DMS53 (cell line): Measurements from ENCODE around the gene MED25.

Experiments
- DNase-seq: peaks from one replicate; lab custom pipeline; 2025; lab: John Stamatoyannopoulos, UW

Gene MED25

DNA sequence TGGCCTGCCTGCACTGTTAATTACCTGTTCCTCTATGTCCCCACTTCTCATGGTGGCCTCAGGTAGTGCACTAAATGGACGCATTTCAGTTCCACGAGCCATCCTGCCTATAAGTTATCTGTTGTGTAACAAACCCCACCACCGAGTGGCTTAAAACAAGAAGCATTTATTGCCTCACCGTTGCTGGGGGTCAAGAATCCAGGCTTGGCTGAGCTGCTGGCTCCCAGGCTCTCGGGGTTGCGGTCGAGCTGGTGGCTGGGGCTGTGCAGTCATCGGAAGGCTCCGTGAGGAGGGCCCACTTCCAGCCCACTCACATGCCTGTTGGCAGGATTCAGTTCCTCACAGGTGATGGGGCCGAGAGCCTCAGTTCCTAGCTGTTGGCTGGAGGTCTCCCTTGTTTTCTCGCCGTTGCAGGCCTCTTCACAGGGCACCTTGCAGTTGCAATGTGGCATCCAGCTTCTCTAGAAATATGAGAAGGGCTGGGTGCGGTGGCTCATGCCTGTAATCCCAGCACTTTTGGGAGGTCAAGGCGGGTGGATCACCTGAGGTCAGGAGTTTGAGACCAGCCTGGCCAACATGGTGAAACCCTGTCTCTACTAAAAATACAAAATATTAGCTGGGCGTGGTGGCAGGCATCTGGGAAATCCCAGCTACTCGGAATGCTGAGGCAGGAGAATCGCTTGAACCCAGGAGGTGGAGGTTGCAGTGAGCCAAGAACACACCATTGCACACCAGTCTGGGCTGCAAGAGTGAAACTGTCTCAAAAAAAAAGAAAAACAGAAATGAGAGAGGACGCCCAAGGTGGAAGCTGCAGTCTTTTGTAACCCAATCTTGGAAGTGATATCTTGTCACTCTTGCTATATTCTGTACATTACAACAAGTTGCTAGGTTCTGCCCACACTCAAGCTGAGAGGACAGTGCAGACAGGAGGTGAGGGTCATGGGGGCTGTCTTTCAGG lies 26.3 kb downstream of the MED25 start:
- DNase-seq, result no peak

DNA sequence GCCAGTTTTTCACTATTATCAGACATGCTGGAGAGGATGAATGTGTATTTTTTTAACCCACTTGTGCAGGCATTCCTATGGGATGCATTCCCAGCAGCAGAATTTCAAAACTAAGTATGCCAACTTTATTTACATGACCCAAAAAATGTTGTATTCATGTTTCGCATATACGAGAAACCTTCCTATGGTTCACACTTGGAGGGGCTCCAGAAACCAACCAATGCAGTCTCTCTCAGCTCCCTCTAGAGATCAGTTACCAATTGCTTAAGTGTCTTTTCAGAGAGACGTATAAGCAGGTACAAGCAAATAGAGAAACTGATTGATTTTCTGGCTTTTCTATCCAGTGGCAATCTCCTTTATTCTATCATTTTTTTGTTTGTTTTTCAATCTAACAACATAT lies 27.3 kb downstream of the MED25 start:
- DNase-seq, result no peak

- DNase-seq, result no peak
Measured at GRCh38 chr19:49846408-49846807, 28.3 kb downstream of the MED25 start.

GRCh38 chr19:49847731-49848696 lies 29.9 kb downstream of the MED25 start:
- peak; percentile 72 for DNase-seq

DNA sequence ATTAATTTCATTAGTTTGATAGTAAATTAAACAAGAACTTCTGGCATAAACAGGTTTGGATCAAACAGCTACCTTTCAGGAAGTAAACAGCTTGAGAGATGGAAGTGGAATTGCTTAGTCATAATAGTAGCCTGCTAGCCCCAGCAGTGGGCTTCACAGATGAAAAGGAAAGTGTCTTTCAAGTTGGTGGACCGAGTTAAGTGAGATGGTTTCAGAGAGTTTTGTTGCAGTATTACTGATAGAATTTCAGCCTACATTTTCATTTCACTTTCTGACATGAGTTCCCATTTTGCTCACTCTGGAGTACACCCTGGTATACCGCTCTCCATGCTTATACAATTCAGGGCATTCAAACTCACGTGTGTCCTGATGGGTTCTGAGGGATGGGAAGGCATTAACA lies 30.8 kb downstream of the MED25 start:
- peak; percentile 34 for DNase-seq

DNA sequence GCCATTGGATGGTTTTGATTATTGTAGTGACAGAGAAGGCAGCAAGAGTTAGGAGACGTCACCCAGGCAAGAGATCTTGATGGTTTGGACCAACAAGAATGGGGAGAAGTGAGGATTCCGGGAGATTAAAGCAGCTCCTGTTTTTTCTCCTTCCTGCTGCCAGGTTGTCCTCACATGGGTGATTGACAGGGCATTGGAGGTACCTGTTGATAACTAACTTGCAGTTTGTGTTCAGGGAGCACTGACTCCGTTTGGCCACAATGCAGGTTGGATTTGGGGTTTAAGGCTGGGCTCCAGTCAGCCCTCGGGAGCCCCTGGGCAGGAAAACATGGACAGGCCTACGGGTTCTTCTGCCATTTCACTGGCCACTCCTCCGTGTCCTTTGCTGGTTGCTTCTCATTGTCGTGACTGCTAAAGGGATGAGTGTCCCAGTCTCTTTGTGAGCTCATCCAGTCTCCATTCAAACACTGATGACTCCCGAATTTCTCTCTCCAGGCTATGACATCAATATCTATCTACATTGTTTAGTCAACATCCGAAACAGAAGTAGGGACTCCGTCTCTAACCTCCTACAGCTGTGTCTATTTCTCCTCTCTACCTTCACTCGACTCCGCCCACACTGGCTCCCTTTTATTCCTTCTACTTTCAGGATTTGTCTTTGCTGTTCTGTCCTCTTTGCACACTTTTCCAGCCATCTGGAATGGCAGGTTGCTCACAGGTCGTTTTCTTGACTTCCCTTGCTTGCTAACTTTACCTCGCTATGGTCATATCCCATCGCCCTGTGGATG lies 31.5 kb downstream of the MED25 start:
- peak; percentile 73 for DNase-seq

GRCh38 chr19:49850221-49850486 lies 32.1 kb downstream of the MED25 start:
- no peak for DNase-seq

DNA sequence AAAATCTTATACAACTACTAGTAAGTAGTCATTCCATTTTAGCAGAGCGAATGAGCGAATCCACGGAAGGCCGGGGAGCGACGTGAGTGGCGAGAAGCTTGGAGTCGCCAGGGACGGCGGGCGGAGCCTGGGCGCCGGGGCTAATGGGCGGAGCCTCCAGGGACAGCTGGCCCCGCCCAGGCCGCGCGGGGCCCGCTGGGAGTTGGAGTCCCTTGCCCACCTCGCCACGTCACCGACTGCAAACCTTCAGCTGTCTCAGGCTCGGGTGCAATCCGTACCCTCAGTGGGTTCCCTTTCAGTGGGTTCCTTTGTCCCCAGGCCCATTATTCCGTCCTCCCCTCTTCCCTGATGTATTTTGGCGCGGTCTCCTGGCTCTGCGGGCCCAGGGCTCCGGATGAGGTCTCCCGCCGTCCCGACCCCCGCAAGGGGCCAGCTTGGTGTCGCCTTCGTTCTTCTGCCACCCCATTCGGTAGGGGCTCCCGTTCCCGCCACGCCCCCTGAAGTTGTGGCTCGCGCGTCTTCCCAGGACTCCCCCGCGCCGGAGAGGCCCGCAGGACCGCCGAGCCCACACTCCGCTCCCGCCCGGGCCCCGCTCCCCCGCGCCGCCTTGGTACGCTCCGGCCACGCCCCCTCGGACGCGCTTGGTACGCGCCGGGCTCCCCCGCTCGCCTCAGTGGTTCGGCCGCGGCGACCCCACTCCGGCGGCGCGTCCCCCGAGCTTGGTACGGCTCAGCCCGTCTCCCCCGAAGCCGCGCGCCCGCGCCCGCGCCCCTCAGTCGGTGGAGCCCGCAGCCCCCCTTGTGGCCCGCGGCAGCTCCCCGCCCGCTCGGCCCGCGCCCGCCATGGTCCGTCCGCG lies 32.6 kb downstream of the MED25 start, which contains the start of gene PTOV1:
TSS of gene PTOV1 (plus strand) at position 673 of the 856 bp plus-strand sequence.
- DNase-seq, result peak; percentile 95

GRCh38 chr19:49851456-49852259 lies 33.6 kb downstream of the MED25 start:
- peak; percentile 67 for DNase-seq

DNA sequence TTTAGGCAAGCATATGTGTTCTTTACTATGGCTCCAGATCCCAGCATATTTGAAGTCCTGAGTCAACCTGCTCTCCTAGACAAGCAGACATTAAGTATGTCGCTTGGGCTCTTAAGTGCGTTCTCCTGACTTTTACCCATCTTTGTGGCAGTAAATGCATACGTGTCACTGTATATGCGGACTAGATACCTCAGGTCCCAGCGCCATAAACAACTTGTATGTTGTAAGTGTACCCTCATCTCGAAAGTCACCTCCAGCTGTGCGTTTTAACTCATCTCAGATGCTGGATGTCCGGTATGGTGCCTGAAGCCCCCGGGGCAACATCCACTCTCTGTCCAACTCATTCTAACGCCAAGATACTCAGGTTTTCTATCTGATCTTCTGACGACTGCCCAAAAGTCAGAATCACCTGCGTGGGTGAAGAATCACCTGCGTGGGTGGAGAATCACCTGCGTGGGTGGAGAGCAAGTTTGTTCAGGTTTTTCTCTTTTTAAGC lies 34.6 kb downstream of the MED25 start:
- peak; percentile 27 for DNase-seq

GRCh38 chr19:49853852-49854377 lies 35.8 kb downstream of the MED25 start:
- DNase-seq, result no peak

DNA sequence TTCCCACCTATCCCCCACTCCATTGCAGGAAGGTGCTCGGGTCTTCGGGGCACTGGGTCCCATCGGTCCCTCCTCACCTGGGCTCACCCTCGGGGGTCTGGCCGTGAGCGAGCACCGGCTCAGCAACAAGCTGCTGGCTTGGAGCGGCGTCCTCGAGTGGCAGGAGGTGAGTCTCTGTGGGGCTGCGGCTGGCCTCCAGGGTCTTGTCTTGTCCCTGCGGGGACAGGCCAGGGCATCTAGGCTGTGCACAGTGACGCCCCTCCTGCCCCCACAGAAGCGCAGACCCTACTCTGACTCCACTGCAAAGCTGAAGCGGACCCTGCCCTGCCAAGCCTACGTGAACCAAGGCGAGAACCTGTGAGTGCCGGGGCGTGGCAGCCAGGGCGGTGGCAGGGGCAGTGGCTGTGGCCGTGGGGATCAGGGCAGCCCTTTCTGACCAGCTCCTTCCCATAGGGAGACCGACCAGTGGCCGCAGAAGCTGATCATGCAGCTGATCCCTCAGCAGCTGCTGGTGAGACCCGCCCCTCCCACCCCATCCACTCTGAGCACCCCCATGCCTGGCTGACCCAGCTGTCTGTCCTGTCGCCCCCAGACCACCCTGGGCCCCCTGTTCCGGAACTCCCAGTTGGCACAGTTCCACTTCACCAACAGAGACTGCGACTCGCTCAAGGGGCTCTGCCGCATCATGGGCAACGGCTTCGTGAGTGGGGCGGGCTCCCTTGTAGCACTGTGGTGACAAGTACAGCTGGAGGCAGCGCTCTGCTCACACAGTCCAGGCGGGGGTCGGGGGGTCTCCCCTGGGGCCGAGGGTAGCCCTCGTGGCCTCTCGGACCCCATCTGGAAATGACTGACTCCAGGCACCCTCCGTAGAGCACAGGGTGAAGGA lies 36.5 kb downstream of the MED25 start:
- no peak for DNase-seq

DNA sequence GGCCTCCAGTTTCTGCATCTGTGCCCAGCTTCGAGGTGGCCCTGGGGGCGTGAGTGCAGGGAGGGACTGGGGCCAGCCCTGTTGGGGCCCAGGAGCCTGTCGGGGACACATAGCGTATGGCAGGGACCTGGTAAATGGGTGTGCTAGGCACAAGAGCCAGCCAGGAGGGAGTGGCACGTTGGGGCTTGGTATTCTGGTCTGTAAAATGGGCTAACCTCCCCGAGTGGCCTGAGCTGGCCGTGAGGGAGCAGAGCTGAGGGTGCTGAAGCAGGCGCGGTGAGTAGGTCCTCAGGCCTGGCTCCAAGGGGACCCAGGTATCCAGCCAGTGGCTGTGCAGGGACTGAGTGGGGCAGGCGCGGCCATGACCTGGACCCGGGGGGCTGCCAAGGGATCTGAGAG lies 37.2 kb downstream of the MED25 start:
- DNase-seq, result no peak

GRCh38 chr19:49855676-49856573 lies 37.8 kb downstream of the MED25 start:
- DNase-seq, result peak; percentile 41

GRCh38 chr19:49856574-49857021 lies 38.5 kb downstream of the MED25 start:
- DNase-seq, result no peak

GRCh38 chr19:49857061-49857837 lies 39.2 kb downstream of the MED25 start:
- DNase-seq, result no peak

DNA sequence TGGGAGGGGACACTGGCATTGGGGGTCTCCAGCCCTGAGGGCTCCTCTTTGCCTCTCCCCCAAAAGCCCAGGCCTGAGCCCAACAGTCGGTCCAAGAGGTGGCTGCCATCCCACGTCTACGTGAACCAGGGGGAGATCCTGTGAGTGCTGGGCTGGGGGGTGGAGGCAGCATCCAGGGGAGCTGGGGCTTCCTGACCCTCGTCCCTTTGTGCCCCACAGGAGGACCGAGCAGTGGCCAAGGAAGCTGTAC lies 39.7 kb downstream of the MED25 start:
- no peak for DNase-seq
